SH-SY5Y (cell line): ENCODE data around the gene IGF2R.

ENCODE experiments used
- GATA2 ChIP-seq: IDR thresholded peaks from 2 replicates; pipeline ENCODE4 v1.6.1; 2011; ENCODE audit warnings: mild to moderate bottlenecking, low read depth, low read length
- GATA3 ChIP-seq: IDR thresholded peaks from 2 replicates; pipeline ENCODE4 v1.6.1; 2011; ENCODE audit warnings: low read depth, mild to moderate bottlenecking, low read length, moderate library complexity

- TF ChIP-seq GATA2 (no peak), GATA3 (no peak)
Measured at GRCh38 chr6:160029525-160029924, 60.6 kb downstream of the IGF2R start.
